NCI-H1048 (cell line): ENCODE measurements around the gene PDZK1IP1.
"Not testable (repeated sequence)": the region's sequence is repeated elsewhere in the genome, so short reads cannot be mapped to it uniquely, and the experiment has no call there.

Experiments used
- DNase-seq: peaks from one replicate; lab custom pipeline; 2025; lab: John Stamatoyannopoulos, UW

The PDZK1IP1 gene

DNA sequence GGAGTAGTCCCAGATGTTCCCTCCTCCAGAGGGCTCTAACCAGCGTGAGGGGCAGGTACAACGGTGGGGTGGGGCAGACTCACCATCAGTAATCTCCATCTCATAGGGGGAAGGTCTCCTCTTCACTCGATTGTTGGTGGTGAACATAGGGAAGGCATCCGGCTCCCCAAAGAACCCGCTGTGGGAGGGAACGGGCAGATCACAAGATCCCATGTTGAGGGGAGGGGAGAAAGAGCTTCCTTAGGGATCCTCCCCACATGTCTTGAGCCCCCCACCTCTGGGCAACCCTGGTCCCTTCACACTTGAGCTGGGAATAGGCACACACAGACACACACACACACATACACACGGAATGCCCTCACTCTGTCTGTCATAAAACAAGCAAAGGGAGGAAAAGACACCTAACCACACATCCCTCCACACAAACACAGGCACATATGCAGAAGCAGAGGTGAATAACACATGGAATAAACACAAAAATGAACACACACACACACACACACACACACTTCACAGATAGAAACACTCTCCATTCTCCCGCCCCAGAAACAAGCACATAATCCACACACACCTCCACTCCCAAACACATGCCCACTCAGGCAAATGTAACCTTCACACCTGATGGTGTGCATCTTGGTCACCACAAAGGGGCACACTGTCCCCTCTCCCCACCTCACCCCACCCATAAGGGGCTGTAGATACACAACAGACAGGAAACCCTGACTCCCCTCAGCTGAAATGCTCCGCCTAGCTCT, 34.3 kb upstream of the PDZK1IP1 start:
- no peak for DNase-seq

DNA sequence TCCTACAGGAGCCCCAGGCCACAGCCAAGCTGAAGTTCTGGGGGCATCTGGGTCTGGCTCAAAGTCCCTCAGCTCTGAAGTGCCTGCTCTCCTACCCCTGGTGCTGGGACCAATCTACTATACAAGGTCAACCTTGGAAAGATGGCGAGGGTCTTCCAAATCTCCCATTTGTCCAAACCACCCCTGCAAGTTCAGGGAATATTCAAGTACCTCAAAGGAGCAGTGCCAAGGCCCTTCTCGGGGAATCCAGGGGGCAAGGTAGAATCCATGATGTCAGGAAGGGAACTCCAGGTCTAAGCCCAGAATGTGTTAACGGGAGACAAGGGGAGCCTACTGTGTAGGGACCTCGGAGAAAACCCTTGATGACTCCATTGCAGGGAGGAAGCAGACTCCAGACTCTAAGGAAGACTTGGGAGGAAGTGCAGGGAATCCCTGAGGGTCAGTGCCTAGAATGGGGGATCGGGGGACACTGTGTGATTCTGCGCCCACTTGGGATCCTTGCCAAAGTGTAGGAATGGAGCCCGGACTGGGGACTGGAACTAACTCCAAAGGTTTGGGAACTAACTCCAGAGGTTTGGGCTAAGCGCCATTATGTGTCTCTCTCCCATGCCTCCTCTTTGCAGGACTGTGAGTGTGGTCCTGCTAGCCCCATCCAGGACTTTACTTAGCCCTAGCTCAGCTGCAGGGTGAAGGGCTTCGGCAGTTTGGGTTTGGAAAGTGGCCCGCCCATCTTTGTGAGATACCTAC, 33.5 kb upstream of the PDZK1IP1 start:
- no peak for DNase-seq

DNA sequence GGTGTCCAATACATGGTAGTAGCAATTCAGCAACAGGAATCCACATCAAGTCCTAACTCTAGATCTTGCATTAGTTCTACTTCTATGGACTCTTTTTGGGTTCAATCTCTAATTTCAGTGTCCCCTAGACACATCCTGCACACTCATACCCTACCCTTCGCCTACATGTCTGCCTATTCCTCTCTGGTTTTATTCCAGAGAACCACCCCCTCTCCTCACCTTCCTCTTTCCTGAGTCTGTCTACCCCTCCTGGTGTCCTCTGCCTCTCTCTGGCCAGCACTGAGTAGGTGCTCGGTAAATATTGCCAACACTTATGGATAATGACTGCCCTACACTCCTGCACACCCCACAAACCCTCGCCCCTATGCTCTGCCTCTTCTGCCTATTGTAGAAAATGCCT, 32.6 kb upstream of the PDZK1IP1 start:
- DNase-seq: no peak

DNA sequence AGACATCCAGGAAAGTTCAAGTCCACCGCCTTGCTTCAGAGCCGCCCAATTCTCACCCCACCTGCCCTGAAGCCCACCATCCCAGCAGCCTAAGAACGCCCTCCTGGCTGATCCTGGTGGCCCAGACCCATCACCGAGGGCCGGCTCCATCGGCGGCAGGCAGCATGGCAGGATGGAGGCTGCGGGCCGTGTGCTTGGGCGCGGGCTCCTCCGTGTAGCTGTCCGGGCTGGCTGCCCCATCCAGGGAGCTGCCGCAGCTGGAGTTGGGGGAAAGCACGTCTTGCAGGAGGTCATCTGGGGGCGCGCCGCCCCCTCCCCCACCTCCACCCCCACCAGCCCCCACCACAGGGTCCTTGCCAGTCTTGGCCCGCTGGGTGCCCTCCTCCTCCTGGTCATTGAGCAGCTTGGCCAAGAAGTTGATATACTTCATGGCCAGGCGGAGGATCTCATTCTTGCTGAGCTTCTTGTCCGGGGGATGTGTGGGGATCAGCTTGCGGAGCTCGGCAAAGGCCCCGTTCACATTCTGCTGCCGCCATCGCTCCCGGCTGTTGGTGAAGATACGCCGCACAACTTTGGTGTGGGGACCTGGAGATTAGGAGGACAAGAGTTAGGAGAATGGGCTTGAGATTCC, 29.9 kb upstream of the PDZK1IP1 start:
- DNase-seq: no peak

DNA sequence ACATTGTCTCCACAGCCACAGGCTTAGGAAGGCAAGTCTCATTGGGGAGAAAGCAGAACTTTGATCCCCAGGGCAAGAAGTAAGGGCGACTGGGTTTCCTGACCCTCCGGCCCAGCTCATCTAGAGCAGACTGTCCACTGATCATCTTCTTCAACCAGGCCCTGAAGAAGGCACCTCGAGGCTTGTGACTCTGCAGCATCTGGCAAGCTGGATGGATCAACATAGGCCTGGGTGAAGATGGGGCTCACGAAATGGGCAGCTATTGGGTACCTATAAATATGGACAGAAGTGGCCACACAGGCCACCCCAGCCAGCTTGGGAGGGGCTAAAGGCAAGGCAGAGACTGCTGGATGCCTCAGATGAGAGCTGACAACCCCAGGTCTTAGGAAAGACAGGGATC, 29.2 kb upstream of the PDZK1IP1 start:
- DNase-seq: no peak

DNA sequence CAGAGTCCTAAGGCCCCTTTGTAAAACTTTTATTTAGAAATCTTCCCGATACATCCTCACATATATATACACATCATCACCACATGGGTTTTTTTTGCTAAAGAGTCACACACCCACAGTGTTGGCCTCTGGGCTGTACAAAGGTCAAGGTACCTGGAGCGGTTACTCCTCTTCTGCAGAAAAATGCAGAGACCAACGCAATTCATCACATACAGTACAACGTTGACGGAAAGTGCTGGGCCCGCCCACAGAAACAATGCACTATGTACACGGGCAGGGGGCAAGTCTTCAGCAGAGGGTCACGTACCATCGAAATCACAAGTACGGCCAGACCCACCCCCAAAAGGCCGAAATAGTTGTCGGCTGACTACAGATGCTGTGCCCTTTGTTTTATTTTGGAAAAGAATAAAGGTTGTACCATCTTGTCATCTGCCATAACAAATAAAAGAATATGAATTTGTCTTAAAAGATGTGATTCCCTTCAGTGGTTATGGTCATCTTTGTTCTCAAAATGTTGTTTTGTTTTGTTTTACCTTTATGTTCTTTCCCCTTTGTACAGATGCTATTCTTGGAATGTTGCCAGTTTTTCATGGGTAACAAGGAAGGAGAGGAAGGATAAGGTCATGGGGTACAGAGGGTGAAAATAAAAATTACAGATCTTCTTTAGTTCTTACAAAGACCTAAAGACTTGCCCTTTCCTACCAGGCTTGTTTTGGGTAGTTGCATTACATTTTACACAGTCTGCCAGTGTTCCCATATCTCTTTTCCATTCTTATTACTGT, 26.6 kb upstream of the PDZK1IP1 start:
- DNase-seq: no peak

DNA sequence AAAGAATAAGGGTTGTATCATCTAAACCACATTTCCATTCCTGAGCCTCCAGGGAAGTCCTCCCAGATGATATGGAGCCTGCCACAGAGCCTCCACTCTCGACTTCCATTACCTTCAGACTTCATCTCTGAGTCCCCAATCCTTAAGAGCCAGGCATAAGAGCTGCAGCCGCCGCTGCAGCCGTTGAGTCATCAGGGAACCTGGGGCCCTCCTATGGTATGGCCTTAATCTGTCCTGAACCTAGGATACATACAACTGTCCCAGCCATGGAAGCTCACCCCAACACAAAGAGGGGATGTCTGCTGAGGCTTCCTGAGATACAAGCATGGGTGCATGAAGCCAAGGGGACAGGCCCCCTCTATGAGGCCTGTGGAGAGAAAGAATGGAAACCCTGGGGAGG, 25.9 kb upstream of the PDZK1IP1 start:
- DNase-seq: no peak

DNA sequence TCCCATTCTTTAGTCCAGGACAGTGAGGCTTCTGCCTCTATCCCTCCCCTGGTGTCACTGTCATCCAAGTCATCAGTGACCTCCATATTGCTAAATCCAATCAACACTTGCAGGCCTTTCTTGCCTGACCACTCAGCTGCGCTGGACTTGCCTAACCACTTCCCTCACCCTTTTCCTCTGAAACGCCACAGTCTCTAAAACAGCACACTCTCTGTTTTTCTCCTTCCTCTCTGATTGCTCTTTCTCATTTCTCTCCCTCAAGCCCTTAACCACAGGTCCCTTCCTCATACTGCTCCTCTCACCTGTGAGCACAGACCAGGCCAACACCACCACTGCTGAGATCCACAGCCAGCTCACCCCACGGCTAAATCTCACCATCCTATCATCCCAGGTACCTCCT, 24.7 kb upstream of the PDZK1IP1 start:
- DNase-seq: no peak

DNA sequence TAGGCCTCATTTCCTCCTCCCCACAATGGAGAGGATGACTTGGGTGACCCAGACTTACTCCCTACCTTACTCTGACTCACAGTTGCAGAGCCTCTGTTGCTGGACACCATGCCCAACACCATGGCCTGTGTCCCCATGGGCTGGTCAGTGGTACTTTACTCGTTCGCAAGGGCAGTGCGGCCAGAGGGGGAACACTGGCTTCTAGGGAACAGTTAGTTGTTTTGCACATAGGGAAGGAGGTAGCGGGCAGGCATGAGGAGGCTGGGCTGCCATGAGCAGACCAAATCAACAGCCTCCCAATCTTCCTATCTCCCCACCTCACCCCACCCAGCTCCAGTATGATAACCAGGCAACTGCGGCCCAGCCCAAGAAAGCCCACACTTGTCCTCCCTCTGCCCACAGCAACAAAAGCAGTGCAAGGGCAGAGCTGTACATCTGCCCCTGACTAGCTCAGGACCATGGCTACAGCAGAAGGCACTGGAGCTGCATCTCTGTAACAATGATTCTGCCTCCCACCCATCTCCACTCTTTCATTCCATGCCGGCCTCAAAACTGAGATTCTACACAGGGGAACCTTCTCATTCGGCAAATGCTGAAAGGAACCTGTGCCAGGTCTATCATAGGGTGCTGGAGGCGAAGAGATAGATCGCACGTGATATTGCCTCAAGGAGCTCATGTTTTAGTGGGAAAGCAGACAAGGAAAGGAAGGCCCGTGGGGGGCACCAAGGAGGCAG, 23.6 kb upstream of the PDZK1IP1 start:
- DNase-seq: no peak

DNA sequence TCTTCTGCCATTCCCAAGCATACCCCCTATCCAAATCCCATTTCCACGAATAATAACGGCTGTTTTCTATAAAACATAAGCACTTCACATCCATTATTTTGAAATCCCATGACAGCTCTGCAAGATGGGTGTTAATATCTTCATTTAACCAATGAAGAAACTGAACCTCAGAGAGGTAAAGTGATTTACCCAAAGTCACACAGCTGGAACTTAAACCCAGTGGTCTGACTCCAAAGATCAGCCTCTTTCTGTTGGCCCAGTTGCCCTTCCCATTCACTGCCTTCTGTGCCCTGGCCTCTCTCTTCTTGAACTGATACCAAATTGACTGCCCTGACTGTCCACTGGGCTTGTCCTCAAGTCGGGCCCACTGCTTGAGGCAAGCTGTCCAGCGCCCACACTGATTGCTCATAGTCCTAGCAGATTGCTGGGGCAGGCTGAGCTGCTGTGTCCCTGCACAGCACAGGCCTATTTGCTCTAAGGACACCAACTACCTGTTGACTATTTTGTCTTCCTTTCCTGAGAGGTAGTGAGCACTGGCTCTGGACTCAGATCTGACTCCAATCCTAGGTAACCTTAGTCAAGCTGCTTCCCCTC, 22.9 kb upstream of the PDZK1IP1 start:
- no peak for DNase-seq

DNA sequence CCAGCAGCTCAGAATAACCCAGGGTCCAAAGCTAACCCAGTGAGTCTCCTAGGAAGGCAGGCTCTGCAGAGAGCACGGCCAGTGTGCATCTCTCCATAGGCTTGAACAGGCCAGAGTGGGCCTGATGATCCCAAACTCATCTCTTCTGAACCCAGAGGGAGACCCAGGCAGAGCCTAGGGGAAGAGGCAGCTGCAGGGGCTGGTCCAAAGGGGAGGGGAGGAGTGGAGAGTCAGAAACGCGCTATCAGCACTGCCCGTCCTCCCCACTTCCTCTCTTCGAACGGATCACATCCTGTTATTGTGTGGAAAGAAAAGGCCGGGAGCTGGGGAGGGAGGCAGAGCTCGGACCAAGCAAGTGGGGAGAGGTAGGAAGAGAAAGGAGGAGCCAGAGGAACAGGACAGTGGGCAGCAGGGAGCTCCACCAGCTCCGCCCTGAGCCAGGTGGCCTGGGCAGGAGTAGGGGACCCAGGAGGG, 22.0 kb upstream of the PDZK1IP1 start:
- no peak for DNase-seq

DNA sequence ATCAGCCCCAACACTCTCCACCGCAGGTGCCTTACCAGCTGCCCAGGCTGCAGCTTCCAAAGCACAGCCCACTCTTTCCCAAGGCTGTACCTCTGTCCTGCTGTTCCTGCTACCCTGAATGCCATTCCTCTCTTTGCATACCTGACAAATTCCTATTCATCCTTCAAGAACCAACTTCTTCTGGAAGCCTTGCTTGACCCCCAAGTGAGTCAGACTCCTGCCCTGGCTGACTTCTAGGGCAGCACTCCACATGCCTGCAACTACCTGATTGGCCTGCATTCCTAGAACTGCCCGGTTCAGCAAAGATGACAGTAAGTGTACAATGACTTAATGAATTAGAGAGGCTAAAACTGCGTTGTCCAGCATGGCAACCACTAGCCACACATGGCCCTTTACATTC, 20.8 kb upstream of the PDZK1IP1 start:
- no peak for DNase-seq

DNA sequence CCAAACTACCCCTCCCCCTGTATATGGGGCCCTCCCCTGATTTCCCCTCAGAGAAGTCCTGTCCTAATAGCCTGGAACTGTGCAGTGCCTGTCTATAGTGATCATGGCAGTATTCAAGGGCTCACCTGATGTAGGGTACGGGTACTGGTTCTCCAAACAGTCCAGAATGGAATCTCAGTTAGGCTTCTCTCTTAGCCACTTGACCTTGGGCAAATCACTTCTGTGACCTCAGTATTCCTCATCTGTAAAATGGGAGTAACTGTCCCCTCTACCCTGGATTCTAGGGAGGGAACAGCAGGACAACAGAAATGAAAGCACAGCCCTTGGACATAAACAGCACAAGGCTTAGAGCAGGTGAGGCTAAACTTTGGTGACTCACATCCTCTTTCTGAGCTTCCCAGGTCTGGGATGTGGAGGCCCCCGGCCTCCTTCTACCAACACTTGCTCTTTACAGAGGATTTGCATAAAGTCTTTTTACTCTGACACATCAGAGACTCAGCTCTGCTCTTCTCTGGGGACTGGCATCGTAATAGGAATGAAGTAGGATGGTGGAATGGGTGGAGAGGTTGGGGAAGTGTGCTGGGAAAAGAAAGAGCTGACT, 20.0 kb upstream of the PDZK1IP1 start:
- DNase-seq: no peak

DNA sequence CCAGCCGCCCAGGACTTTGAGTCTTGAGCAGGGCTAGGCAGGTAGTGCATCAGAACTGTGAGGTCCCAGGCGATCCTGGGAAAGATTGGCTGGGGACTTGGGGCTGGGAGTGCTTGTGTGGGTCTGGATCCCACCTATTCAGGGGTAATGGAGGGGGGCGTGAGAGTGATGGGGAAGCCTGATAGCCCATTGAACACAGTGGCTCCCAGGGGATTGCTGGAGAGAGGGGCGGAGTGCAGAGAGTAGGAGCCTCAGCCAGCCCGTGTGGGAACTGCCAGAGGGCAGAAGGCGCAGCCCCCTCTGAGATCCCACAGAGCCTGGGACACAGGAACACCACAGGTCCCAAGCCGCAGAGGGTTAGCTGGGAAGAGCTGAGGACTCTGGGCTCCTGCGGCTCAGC, 19.3 kb upstream of the PDZK1IP1 start:
- no peak for DNase-seq

DNA sequence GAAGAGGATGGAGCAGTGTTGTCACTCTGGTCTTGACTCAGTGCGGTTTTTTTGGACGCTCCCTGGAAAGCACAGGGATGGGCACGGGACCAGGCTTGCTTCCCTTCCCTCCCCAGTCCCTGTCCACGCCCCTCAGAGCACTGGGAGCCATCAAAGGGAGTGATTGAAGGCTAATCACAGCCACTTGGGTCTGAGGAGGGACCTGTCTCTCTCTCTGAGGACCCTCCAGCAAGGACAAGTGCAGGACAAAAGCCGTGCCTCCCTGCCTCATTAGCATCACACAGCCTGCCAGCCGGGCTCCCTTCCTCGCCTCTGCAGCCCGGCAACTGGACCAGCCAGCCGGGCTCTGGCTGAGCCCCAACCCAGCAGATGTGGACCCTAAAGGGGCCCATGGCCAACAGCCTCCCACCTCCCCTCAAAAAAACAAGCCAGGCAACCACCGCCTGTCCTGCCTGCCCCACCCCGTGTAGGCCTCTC, 18.6 kb upstream of the PDZK1IP1 start:
- DNase-seq: no peak

DNA sequence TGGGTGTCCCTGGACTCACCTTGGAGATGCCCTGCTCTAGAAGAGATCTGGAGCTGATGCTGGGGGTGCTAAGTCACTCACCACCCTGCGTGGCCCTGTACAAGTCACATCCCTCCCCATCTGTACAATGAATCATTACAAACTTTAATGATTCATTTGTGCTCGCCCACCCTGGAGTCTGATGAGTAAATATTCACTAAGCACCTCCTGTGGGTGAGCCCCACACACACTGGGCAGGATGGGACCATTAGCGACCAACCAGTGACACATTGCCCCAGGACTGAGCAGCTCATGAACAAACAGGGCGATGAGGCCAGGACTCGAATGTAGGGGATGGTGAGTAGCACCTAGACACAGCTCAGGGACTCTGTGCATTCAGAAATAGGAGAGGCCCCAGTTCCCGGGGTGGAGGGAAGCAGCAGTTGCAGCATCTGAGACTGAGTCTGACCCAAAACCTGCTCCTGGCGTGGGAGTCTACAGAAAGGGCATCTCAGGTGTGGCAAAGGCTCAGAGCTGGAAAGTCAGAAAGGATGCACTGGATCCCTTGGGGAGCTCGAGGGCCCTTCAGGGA, 18.1 kb upstream of the PDZK1IP1 start:
- DNase-seq: no peak

DNA sequence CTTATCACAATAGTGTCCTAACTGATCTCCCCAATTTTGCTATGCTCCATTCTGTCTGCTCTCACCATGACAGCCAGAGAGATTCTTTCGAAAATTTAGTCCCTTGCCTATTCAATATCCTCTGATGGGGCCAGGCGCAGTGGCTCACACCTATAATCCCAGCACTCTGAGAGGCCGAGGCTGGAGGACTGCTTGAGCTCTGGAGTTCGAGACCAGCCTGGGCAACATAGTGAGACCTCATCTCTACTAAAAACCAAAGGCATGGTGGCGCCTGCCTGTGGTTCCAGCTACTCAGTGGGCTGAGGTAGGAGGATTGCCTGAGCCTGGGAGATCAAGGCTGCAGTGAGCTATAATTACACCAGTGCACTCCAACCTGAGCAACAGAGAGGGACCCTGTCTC, 16.1 kb upstream of the PDZK1IP1 start:
- DNase-seq: no peak

DNA sequence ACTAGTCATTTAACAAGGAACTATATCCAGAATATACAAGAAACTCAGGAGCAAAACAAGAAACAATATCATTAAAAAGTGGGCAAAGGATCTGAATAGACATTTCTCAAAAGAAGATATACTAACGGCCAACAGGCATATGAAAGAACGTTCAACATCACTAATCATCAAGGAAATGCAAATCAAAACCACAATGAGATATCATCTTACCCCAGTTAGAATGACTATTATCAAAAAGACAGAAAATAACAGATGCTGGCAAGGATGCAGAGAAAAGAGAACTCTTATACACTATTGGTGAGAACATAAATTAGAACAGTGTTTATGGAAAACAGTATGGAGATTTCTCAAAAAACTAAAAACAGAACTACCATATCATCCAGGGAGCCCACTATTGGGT, 13.7 kb upstream of the PDZK1IP1 start:
- DNase-seq: not testable (repeated sequence)

DNA sequence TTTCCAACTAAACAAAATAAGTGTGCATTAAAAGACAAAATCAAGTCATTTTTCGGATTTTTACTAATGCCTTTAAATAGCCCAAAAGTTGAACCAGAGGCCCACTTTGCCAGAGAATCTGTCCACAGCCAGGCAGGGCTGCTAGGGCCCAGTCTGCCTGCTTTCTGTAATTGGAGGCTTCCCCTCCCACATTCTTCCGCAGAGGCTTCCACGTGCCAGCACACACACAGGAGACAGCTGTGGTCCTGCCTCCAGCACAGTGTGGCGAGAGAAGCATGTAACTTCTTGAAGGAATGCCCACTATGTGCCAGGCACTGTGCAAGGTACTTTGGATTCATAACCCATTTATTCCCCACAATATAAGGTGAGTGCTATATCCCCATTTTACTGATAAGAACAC, 11.3 kb upstream of the PDZK1IP1 start:
- no peak for DNase-seq

DNA sequence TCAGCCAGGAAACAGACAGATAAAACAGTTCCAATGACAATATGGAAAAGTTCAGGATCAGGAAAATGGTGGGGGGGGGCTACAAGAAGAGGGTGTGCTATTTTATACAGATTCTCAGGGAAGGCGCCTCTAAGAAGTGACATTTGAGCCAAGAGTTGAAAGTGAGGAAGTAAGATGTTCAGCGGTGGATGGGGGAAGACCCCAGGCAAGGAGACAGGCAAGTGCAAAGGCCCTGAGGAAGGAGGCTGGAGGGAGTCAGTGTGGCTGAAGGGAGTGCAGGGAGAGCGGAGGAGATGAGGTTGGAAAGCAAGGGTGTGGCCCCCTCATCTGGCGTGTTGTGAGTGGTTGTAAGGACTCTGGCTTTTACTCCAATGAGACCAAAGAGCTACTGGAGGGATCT, 8.4 kb upstream of the PDZK1IP1 start:
- DNase-seq: no peak
